Cardiac muscle cell (in vitro differentiated cells and primary cell): Measurements from ENCODE around the gene SH3RF1. TPM values are rescaled to one million over a fixed set of nuclear protein-coding genes. Genes with fewer than 3 reads are reported as not detected.
"Not testable (repeated sequence)": the region's sequence is repeated elsewhere in the genome, so short reads cannot be mapped to it uniquely, and the experiment has no call there.

Experiments
- DNase-seq, 2 donors: peaks; one replicate each; pipeline versions ENCODE4 v3.0.0 to v3.0.0-alpha.2; 2010 to 2017; ENCODE audit warnings: low read depth in 1 of 2, low spot score in 1 of 2
- H3K27ac ChIP-seq: fragments of 200-600 bp; sonication (generic); 2 replicates; pipeline ENCODE4 v1.5.1; 2016
- H3K27me3 ChIP-seq: fragments of 200-600 bp; sonication (generic); 2 replicates; pipeline ENCODE4 v1.6.0; 2016; ENCODE audit warnings: control low read depth
- H3K36me3 ChIP-seq: fragments of 200-600 bp; sonication (generic); 2 replicates; pipeline ENCODE4 v1.5.1; 2016; ENCODE audit warnings: control low read depth
- H3K4me1 ChIP-seq: fragments of 200-600 bp; sonication (generic); 2 replicates; pipeline ENCODE4 v1.8.1; 2017; ENCODE audit warnings: low read depth, mild to moderate bottlenecking, mixed run types
- H3K4me3 ChIP-seq: fragments of 200-600 bp; sonication (generic); 2 replicates; pipeline ENCODE4 v1.5.1; 2016; ENCODE audit warnings: mild to moderate bottlenecking
- H3K9me3 ChIP-seq: fragments of 200-600 bp; sonication (generic); 2 replicates; pipeline ENCODE4 v1.5.1; 2017; ENCODE audit warnings: low read depth, mild to moderate bottlenecking, control low read depth
- CTCF ChIP-seq: IDR thresholded peaks from 2 replicates; pipeline ENCODE4 v1.5.1; 2012; ENCODE audit warnings: low read depth, mild to moderate bottlenecking, low read length
- polyA plus RNA-seq: library from polyadenylated mRNA; unstranded; fragments of >200 nt; fragmentation: Nextera tagmentation; extraction: Ambion mirVana; gene quantifications from 2 replicates; pipeline ENCODE4 v1.2.1, GENCODE V29; 2016
- total RNA-seq: library from RNA; depleted of rRNA; stranded (reverse); fragments of >200 nt; gene quantifications from 2 replicates; pipeline ENCODE4 v1.2.3, GENCODE V29; 2016

The SH3RF1 gene
- total and polyA plus RNA-seq, 2 experiments from 2014 or later: 3.4 to 4.3 TPM

GRCh38 chr4:169207436-169208089 lies 63.2 kb downstream of the SH3RF1 start:
- no peaks in the 10 kb centered on the region for H3K27me3 ChIP-seq
- TF ChIP-seq CTCF: no peak
- H3K4me1 ChIP-seq: peaks cover 3% of the 10 kb centered on the region
- no peaks in the 10 kb centered on the region for H3K9me3 ChIP-seq
- no peaks in the 10 kb centered on the region for H3K36me3 ChIP-seq
- peak in 1 of 2 donors; percentile 22 for DNase-seq
- H3K4me3 ChIP-seq: no peak overlapping the region
- H3K27ac ChIP-seq: no peak overlapping the region

- Histone ChIP-seq H3K27me3 (no peaks in the 10 kb centered on the region), H3K9me3 (no peaks in the 10 kb centered on the region), H3K36me3 (no peaks in the 10 kb centered on the region), H3K27ac (no peak overlapping the region), H3K4me1 (peaks cover 3% of the 10 kb centered on the region), H3K4me3 (no peak overlapping the region)
- TF ChIP-seq CTCF: no peak
- DNase-seq: no peak
Measured at GRCh38 chr4:169205744-169206080, 65.0 kb downstream of the SH3RF1 start.

- DNase-seq: no peak
- Histone ChIP-seq H3K36me3 (no peaks in the 10 kb centered on the region), H3K27ac (no peak overlapping the region)
Measured at GRCh38 chr4:169205075-169205743, 65.5 kb downstream of the SH3RF1 start.

GRCh38 chr4:169203891-169204290 lies 66.9 kb downstream of the SH3RF1 start:
- Histone ChIP-seq H3K9me3 (no peaks in the 10 kb centered on the region), H3K4me3 (no peak overlapping the region), H3K36me3 (no peaks in the 10 kb centered on the region), H3K27me3 (no peaks in the 10 kb centered on the region), H3K27ac (no peak overlapping the region), H3K4me1 (peaks cover 3% of the 10 kb centered on the region)
- no peak for DNase-seq
- no peak for TF ChIP-seq CTCF

More at GRCh38 chr4:169205075-169205743, 65.5 kb downstream of the SH3RF1 start:
- Histone ChIP-seq H3K27me3 (no peaks in the 10 kb centered on the region), H3K4me3 (no peak overlapping the region), H3K4me1 (peaks cover 3% of the 10 kb centered on the region), H3K9me3 (no peaks in the 10 kb centered on the region)
- no peak for TF ChIP-seq CTCF

- H3K27me3 ChIP-seq, H3K9me3 ChIP-seq, H3K27ac ChIP-seq, H3K4me1 ChIP-seq, DNase-seq, H3K4me3 ChIP-seq, H3K36me3 ChIP-seq: not testable (repeated sequence)
Measured at GRCh38 chr4:169203278-169203677, 67.5 kb downstream of the SH3RF1 start.

GRCh38 chr4:169202878-169203277 lies 67.9 kb downstream of the SH3RF1 start:
- no peak overlapping the region for H3K27ac ChIP-seq
- no peaks in the 10 kb centered on the region for H3K4me1 ChIP-seq

More at GRCh38 chr4:169202878-169203277, 67.9 kb downstream of the SH3RF1 start:
- TF ChIP-seq CTCF: no peak
- Histone ChIP-seq H3K4me3 (no peak overlapping the region), H3K27me3 (no peaks in the 10 kb centered on the region), H3K36me3 (no peaks in the 10 kb centered on the region), H3K9me3 (no peaks in the 10 kb centered on the region)
- DNase-seq: no peak
